ENCODE measurements around the gene ABCC11.

- TF ChIP-seq CTCF (IDR thresholded peaks at IDR 0.05) (no peak), EZH2phosphoT487 (IDR thresholded peaks at IDR 0.05) (no peak)
Measured at GRCh38 chr16:48182979-48183537, 64.3 kb downstream of the ABCC11 start.

Measured in neural progenitor cell (in vitro differentiated cells).